B cell (primary cell): ENCODE measurements around the gene VAV3. TPM values are rescaled to one million over a fixed set of nuclear protein-coding genes. Genes with fewer than 3 reads are reported as not detected.
A peak's percentile ranks its signal among the peaks of the same experiment; 100 is the strongest.

Experiments
- ATAC-seq: fragments of 200-7000 bp; cut with Tn5 transposase; one replicate; pipeline ENCODE4 v1.10.0; 2021; ENCODE audit warnings: low read depth, mild to moderate bottlenecking, moderate number of reproducible peaks, moderate library complexity
- CTCF ChIA-PET: fragments of 350-600 bp; sonication (Branson Sonifier 250); formaldehyde crosslinking; loops from one replicate; lab custom pipeline; 2021; ENCODE audit warnings: antibody characterized with exemption, inconsistent platforms; lab: Charles Lee
- POLR2A ChIA-PET: fragments of 350-600 bp; sonication (Branson Sonifier 250); formaldehyde crosslinking; loops from one replicate; lab custom pipeline; 2021; ENCODE audit warnings: antibody characterized with exemption; lab: Charles Lee
- DNase-seq: peaks from one replicate; pipeline ENCODE4 v3.0.0; 2013
- H2AFZ ChIP-seq: 2 replicates; pipeline ENCODE4 v1.6.1; 2012; ENCODE audit warnings: mild to moderate bottlenecking, low read depth, low read length; ENCODE audit not compliant: insufficient read depth, poor library complexity, severe bottlenecking
- H3K27ac ChIP-seq, 2 donors: 1 replicate in 1 of 2; 2 replicates in 1 of 2; pipeline ENCODE4 v1.5.1; 2012 to 2013; ENCODE audit warnings: low read length in 2 of 2, mild to moderate bottlenecking in 2 of 2, moderate library complexity in 1 of 2
- H3K27me3 ChIP-seq, 4 experiments: fragments of 200-600 bp in 1 of 4; sonication (generic) in 1 of 4; replicated peaks in 1 of 4; 1 replicate in 2 of 4; 2 replicates in 2 of 4; pipeline versions ENCODE4 v1.6.1 to v1.7.0; 2013 to 2016; ENCODE audit warnings: low read length in 3 of 4, mild to moderate bottlenecking in 2 of 4, mixed read lengths in 1 of 4, moderate library complexity in 1 of 4; ENCODE audit not compliant: insufficient read depth in 4 of 4, control insufficient read depth in 3 of 4; ENCODE audit errors: control extremely low read depth in 1 of 4
- H3K36me3 ChIP-seq, 2 experiments: replicated peaks in 1 of 2; 1 replicate in 1 of 2; 2 replicates in 1 of 2; pipeline versions ENCODE4 v1.6.1 to v1.7.1; 2013; ENCODE audit warnings: low read length in 1 of 2; ENCODE audit not compliant: insufficient read depth in 2 of 2, control insufficient read depth in 1 of 2; ENCODE audit errors: control extremely low read depth in 1 of 2, extremely low read depth in 1 of 2
- H3K4me1 ChIP-seq, 2 donors: fragments of 200-600 bp in 1 of 2; sonication (generic) in 1 of 2; 1 replicate in 1 of 2; 2 replicates in 1 of 2; pipeline versions ENCODE4 v1.5.1 to v1.6.1; 2013 to 2017; ENCODE audit warnings: low read length in 2 of 2; ENCODE audit not compliant: control insufficient read depth in 2 of 2, insufficient read depth in 2 of 2
- H3K4me2 ChIP-seq: replicated peaks from 2 replicates; pipeline ENCODE3; 2012; ENCODE audit warnings: mild to moderate bottlenecking, low read depth, low read length; ENCODE audit not compliant: poor library complexity, severe bottlenecking
- H3K4me3 ChIP-seq, 5 experiments: fragments of 200-600 bp in 1 of 5; sonication (generic) in 1 of 5; 1 replicate in 3 of 5; 2 replicates in 2 of 5; pipeline versions ENCODE4 v1.5.1 to v1.7.0; 2011 to 2016; ENCODE audit warnings: low read length in 4 of 5, mild to moderate bottlenecking in 4 of 5, low read depth in 2 of 5, control low read depth in 1 of 5, moderate library complexity in 1 of 5; ENCODE audit not compliant: insufficient read depth in 1 of 5; ENCODE audit errors: control extremely low read depth in 1 of 5, extremely low read depth in 1 of 5
- H3K79me2 ChIP-seq: fragments of 200-600 bp; sonication (generic); one replicate; pipeline ENCODE4 v1.6.0; 2016; ENCODE audit warnings: low read length; ENCODE audit not compliant: control insufficient read depth, insufficient read depth
- H3K9ac ChIP-seq: fragments of 200-600 bp; sonication (generic); 2 replicates; pipeline ENCODE4 v1.6.1; 2017; ENCODE audit warnings: mild to moderate bottlenecking, low read length, moderate library complexity
- H3K9me3 ChIP-seq, 3 donors: one replicate each; pipeline versions ENCODE4 v1.6.1 to v1.7.1; 2013; ENCODE audit warnings: low read length in 2 of 3; ENCODE audit not compliant: control insufficient read depth in 2 of 3, insufficient read depth in 1 of 3; ENCODE audit errors: control extremely low read depth in 1 of 3
- H4K20me1 ChIP-seq: 2 replicates; pipeline ENCODE4 v1.6.0; 2012; ENCODE audit warnings: mild to moderate bottlenecking, low read length; ENCODE audit not compliant: insufficient read depth, control insufficient read depth, poor library complexity, severe bottlenecking
- H3K27ac Mint-ChIP-seq: one replicate; pipeline ENCODE4 v1.8.0; 2021; ENCODE audit warnings: mixed read lengths
- H3K27me3 Mint-ChIP-seq: one replicate; pipeline ENCODE4 v1.8.0; 2021; ENCODE audit warnings: mixed read lengths
- H3K4me1 Mint-ChIP-seq: one replicate; pipeline ENCODE4 v1.8.0; 2021; ENCODE audit warnings: mixed read lengths
- H3K4me3 Mint-ChIP-seq: one replicate; pipeline ENCODE4 v1.8.0; 2021; ENCODE audit warnings: mixed read lengths
- H3K9me3 Mint-ChIP-seq: one replicate; pipeline ENCODE4 v1.8.0; 2022; ENCODE audit warnings: mixed read lengths; ENCODE audit not compliant: insufficient read depth
- EZH2 ChIP-seq: IDR thresholded peaks from 2 replicates; pipeline ENCODE4 v1.6.1; 2012; ENCODE audit warnings: borderline replicate concordance, low read depth, mild to moderate bottlenecking, moderate library complexity, low read length; ENCODE audit not compliant: insufficient read depth, poor library complexity, severe bottlenecking
- WGBS: methylation state at CpG from one replicate; pipeline ENCODE4 v1.1.5; 2013; ENCODE audit warnings: missing lambda C conversion rate; ENCODE audit not compliant: insufficient coverage; 5-methylcytosine and 5-hydroxymethylcytosine counted together
- intact Hi-C: fragments of 100-400 bp; cut with micrococcal nuclease; formaldehyde crosslinking; loops from one replicate; pipeline ENCODE4 v1.10.0; 2022
- polyA plus RNA-seq: library from polyadenylated mRNA; depleted of rRNA; stranded (reverse); fragments of >200 nt; gene quantifications from 2 replicates; pipeline ENCODE4 v1.2.3, GENCODE V29; 2012
- total RNA-seq, 2 donors: library from RNA; stranded (reverse); fragments of 120-200 nt in 1 of 2; gene quantifications; 1 replicate in 1 of 2; 2 replicates in 1 of 2; pipeline versions ENCODE4 v1.2.3 to v1.2.4, GENCODE V29; 2013 to 2022
- TF ChIP-seq, protein P1 (sequence below): fragments of 200-600 bp; IDR thresholded peaks from one replicate; pipeline ENCODE4 v1.8.0; 2022; ENCODE audit warnings: antibody characterized with exemption, mild to moderate bottlenecking

VAV3 gene
- total and polyA plus RNA-seq, 2 donors (not counting 1 experiment from before 2014, with no cell fraction given): 14.8 to 32.5 TPM

DNA sequence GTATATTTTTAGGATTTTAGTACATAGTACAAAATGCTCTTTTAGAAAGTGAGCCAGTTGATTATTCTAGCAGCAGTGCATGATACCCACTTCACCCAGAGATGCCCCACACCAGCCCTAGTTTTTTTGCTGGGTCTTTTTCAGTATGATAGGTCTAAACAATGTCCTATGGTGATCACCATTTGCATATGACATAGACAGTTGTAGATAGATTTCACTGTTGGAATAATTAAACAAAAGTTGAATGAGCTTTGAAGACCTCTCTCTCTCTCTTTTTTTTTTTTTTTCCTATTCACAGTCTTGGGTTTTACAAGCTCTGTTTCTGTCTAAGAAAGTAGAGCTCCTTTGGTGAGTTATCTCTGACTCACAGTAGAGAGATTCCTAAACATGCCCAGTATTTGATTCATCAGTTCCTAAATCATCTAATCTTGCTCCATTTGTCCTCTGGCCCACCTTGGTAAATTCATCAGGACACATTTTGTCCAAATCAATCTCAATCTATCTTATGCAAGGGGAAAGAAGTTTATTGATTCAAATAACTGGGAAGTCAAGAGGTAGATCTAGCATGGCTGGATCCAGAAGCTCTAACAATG is 44.7 kb upstream of the VAV3 start:
- no peak for ATAC-seq
- POLR2A ChIA-PET: no interaction called here
- no peak for TF ChIP-seq EZH2
- TF ChIP-seq, protein P1, sequence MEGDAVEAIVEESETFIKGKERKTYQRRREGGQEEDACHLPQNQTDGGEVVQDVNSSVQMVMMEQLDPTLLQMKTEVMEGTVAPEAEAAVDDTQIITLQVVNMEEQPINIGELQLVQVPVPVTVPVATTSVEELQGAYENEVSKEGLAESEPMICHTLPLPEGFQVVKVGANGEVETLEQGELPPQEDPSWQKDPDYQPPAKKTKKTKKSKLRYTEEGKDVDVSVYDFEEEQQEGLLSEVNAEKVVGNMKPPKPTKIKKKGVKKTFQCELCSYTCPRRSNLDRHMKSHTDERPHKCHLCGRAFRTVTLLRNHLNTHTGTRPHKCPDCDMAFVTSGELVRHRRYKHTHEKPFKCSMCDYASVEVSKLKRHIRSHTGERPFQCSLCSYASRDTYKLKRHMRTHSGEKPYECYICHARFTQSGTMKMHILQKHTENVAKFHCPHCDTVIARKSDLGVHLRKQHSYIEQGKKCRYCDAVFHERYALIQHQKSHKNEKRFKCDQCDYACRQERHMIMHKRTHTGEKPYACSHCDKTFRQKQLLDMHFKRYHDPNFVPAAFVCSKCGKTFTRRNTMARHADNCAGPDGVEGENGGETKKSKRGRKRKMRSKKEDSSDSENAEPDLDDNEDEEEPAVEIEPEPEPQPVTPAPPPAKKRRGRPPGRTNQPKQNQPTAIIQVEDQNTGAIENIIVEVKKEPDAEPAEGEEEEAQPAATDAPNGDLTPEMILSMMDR: no peak
- Mint-ChIP-seq H3K4me1 (peaks cover 30% of the 10 kb centered on the region), H3K9me3 (no peaks in the 10 kb centered on the region), H3K27me3 (no peaks in the 10 kb centered on the region), H3K4me3 (no peak overlapping the region), H3K27ac (no peak overlapping the region)
- H3K9ac ChIP-seq: no peak overlapping the region
- no peaks in the 10 kb centered on the region for H3K79me2 ChIP-seq
- H3K9me3 ChIP-seq: no peaks in the 10 kb centered on the region
- no peak overlapping the region for H3K4me3 ChIP-seq
- H3K4me2 ChIP-seq: no peak overlapping the region
- CTCF ChIA-PET: interaction anchor here (0.6 to 1.0 kb wide), 3 partner anchors 15 to 127 kb away, joined by 3 to 6 read pairs (median 4); no protein-coding TSS in a partner anchor
- H3K4me1 ChIP-seq: peaks cover 20 to 21% of the 10 kb centered on the region in 2 donors
- no peak for DNase-seq
- no peaks in the 10 kb centered on the region for H3K27me3 ChIP-seq
- no peak overlapping the region for H2AFZ ChIP-seq
- H4K20me1 ChIP-seq: no peaks in the 10 kb centered on the region
- intact Hi-C loops: no loop called here
- no peak overlapping the region for H3K27ac ChIP-seq
- no peaks in the 10 kb centered on the region for H3K36me3 ChIP-seq

DNA sequence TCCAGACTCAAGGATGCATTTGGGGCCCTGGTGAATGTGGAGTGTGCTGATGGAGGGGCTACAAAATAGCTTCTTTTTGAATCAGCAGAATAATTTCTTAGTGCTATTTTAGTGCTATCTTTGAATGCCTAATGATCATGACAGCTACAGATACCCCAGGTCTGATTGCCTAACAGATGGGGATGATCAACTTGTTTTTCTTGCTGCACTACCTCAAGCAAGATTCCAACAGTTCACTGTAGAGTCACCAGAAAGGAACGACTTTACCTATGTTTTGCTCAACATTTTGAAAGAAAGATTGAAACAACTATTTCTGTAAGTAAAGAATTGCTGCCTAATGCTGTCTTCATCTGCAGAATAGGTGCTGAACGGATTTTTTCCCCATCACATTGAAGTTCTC is 42.6 kb upstream of the VAV3 start:
- intact Hi-C loops: no loop called here
- peak overlapping the region in 1 of 2 donors; percentile 57 for H3K27ac ChIP-seq
- no peak overlapping the region for H3K4me3 ChIP-seq
- Mint-ChIP-seq H3K4me3 (no peak overlapping the region), H3K9me3 (no peaks in the 10 kb centered on the region), H3K4me1 (peaks cover 30% of the 10 kb centered on the region), H3K27ac (no peak overlapping the region), H3K27me3 (no peaks in the 10 kb centered on the region)
- H3K79me2 ChIP-seq: no peaks in the 10 kb centered on the region
- H3K36me3 ChIP-seq: no peaks in the 10 kb centered on the region
- no peaks in the 10 kb centered on the region for H3K9me3 ChIP-seq
- ChIA-PET CTCF (interaction anchor here (1.7 kb wide), 2 partner anchors 118 to 225 kb away, joined by 4 to 5 read pairs; no protein-coding TSS in a partner anchor), POLR2A (interaction anchor here (0.6 kb wide), 1 partner anchor 74 kb away, joined by 7 read pairs; no protein-coding TSS in a partner anchor)
- peak overlapping the region; percentile 38 for H2AFZ ChIP-seq
- H3K4me1 ChIP-seq: peaks cover 20 to 21% of the 10 kb centered on the region in 2 donors
- no CpG with 5 or more reads among the region's 2 CpGs for WGBS
- no peaks in the 10 kb centered on the region for H3K27me3 ChIP-seq
- peak overlapping the region; percentile 5 for H3K9ac ChIP-seq
- DNase-seq: no peak
- H3K4me2 ChIP-seq: peak overlapping the region; percentile 53
- H4K20me1 ChIP-seq: no peaks in the 10 kb centered on the region
- no peak for TF ChIP-seq EZH2
- TF ChIP-seq, protein P1: no peak
- ATAC-seq: no peak
